Kidney (tissue), 14 donors: ENCODE measurements around the gene ADAMTS3. TPM values are rescaled to one million over a fixed set of nuclear protein-coding genes. Genes with fewer than 3 reads are reported as not detected.

Experiments
- DNase-seq, 5 donors: peaks; one replicate each; pipeline ENCODE4 v3.0.0-alpha.2; 2013 to 2020
- FAIRE-seq: peaks from 2 replicates; lab custom pipeline; 2012; peaks lifted over from hg19 to GRCh38; lab: Jason Lieb, UNC
- H3K27ac ChIP-seq, 2 donors: one replicate each; pipeline ENCODE4 v1.7.0; 2013; ENCODE audit warnings: low read depth in 2 of 2, low read length in 2 of 2, inconsistent platforms in 1 of 2
- H3K27me3 ChIP-seq: one replicate; pipeline ENCODE4 v1.7.1; 2013; ENCODE audit warnings: low read length, inconsistent platforms; ENCODE audit not compliant: control insufficient read depth, insufficient read depth
- H3K36me3 ChIP-seq, 3 donors: one replicate each; pipeline versions ENCODE4 v1.7.0 to v1.7.1; 2013; ENCODE audit warnings: low read length in 3 of 3, control low read depth in 1 of 3, inconsistent platforms in 1 of 3; ENCODE audit not compliant: insufficient read depth in 3 of 3, control insufficient read depth in 2 of 3
- H3K4me1 ChIP-seq, 3 donors: one replicate each; pipeline versions ENCODE4 v1.7.0 to v1.7.1; 2013; ENCODE audit warnings: low read length in 3 of 3, inconsistent platforms in 1 of 3, low read depth in 1 of 3; ENCODE audit not compliant: control insufficient read depth in 2 of 3, insufficient read depth in 2 of 3
- H3K4me3 ChIP-seq, 3 donors: one replicate each; pipeline versions ENCODE4 v1.7.0 to v1.8.1; 2013; ENCODE audit warnings: low read length in 3 of 3, control low read depth in 1 of 3, inconsistent platforms in 1 of 3
- H3K9ac ChIP-seq, 3 donors: one replicate each; pipeline versions ENCODE4 v1.7.0 to v1.7.1; 2013; ENCODE audit warnings: low read length in 3 of 3, control low read depth in 1 of 3, inconsistent platforms in 1 of 3
- H3K9me3 ChIP-seq, 3 donors: one replicate each; pipeline versions ENCODE4 v1.7.0 to v1.7.1; 2013; ENCODE audit warnings: low read length in 3 of 3, control low read depth in 1 of 3, inconsistent platforms in 1 of 3; ENCODE audit not compliant: control insufficient read depth in 2 of 3, insufficient read depth in 1 of 3
- CTCF ChIP-seq: IDR thresholded peaks from 3 replicates; pipeline ENCODE4 v1.5.1; 2012; ENCODE audit warnings: mild to moderate bottlenecking, moderate library complexity, borderline replicate concordance; ENCODE audit not compliant: insufficient read depth; ENCODE audit errors: extremely low read depth
- intact Hi-C: fragments of 100-400 bp; cut with DNase I; formaldehyde crosslinking; loops from one replicate; pipeline ENCODE4 v1.11.1; 2022
- polyA plus RNA-seq: library from polyadenylated mRNA; stranded (reverse); fragments of 350-450 nt; fragmentation: Illumina TruSeq; extraction: RNeasy Lipid Tissue Mini Kit (QIAGEN cat#74804); gene quantifications from one replicate; pipeline ENCODE4 v1.2.3, GENCODE V29; 2014; ENCODE audit warnings: low read depth, low replicate concordance; ENCODE audit not compliant: insufficient read depth
- total RNA-seq: library from RNA; stranded (reverse); fragmentation: NEBNext Ultra II Directional; extraction: Animal tissue kit (Norgen Biotek cat#: 25700); gene quantifications from one replicate; pipeline ENCODE4 v1.2.1, GENCODE V29; 2021
- donor health status: control.
- donor health status: control.
- donor health status: control.
- donor health status: control.
- donor health status: control.
- donor health status: DM: yes; HTN: yes; CAD: no.
- donor health status: Normal renal cell carcinoma (clear cell type).

Gene ADAMTS3
- total and polyA plus RNA-seq, 2 donors from 2014 or later, result 0.56 to 4.2 TPM

- H3K9me3 ChIP-seq, result no peaks in the 10 kb centered on the region
- peak in 1 of 5 donors; percentile 40 for DNase-seq
- H3K27ac ChIP-seq, result no peak overlapping the region
- intact Hi-C loops, result no loop called here
- no peaks in the 10 kb centered on the region for H3K4me1 ChIP-seq
- H3K36me3 ChIP-seq, result no peaks in the 10 kb centered on the region
- H3K27me3 ChIP-seq, result no peaks in the 10 kb centered on the region
- no peak overlapping the region for H3K9ac ChIP-seq
- H3K4me3 ChIP-seq, result no peak overlapping the region
- no peak for FAIRE-seq
- no peak for TF ChIP-seq CTCF
Observed at GRCh38 chr4:72290737-72291136, 278.3 kb downstream of the ADAMTS3 start.

- Histone ChIP-seq H3K4me3 (no peak overlapping the region), H3K9ac (no peak overlapping the region), H3K27me3 (no peaks in the 10 kb centered on the region), H3K4me1 (no peaks in the 10 kb centered on the region), H3K27ac (no peak overlapping the region), H3K9me3 (no peaks in the 10 kb centered on the region), H3K36me3 (no peaks in the 10 kb centered on the region)
- no peak for DNase-seq
- no peak for TF ChIP-seq CTCF
- intact Hi-C loops, result no loop called here
- no peak for FAIRE-seq
Observed at GRCh38 chr4:72286910-72287309, 282.1 kb downstream of the ADAMTS3 start.

GRCh38 chr4:72286185-72286584, 282.8 kb downstream of the ADAMTS3 start:
- intact Hi-C loops, result no loop called here
- FAIRE-seq (peak; percentile 42), DNase-seq (peak in 2 of 5 donors; percentile 3 to 12)
- H3K27me3 ChIP-seq, result no peaks in the 10 kb centered on the region
- H3K27ac ChIP-seq, result no peak overlapping the region
- TF ChIP-seq CTCF, result no peak
- no peak overlapping the region for H3K9ac ChIP-seq
- H3K4me3 ChIP-seq, result no peak overlapping the region
- no peaks in the 10 kb centered on the region for H3K4me1 ChIP-seq
- no peaks in the 10 kb centered on the region for H3K36me3 ChIP-seq
- H3K9me3 ChIP-seq, result no peaks in the 10 kb centered on the region

- intact Hi-C loops, result no loop called here
- H3K9ac ChIP-seq, result no peak overlapping the region
Observed at GRCh38 chr4:72283357-72283756, 285.7 kb downstream of the ADAMTS3 start.

More at GRCh38 chr4:72283357-72283756, 285.7 kb downstream of the ADAMTS3 start:
- TF ChIP-seq CTCF, result no peak
- DNase-seq (no peak), FAIRE-seq (no peak)
- H3K4me3 ChIP-seq, result no peak overlapping the region
- no peaks in the 10 kb centered on the region for H3K36me3 ChIP-seq
- no peaks in the 10 kb centered on the region for H3K9me3 ChIP-seq
- H3K27me3 ChIP-seq, result no peaks in the 10 kb centered on the region
- no peaks in the 10 kb centered on the region for H3K4me1 ChIP-seq
- H3K27ac ChIP-seq, result no peak overlapping the region
